GM12875 (cell line): ENCODE results near the gene KLF18.

ENCODE experiments used
- H3K4me3 ChIP-seq: one replicate; pipeline ENCODE4 v1.5.1; 2011; ENCODE audit warnings: low read depth, low read length, control low read depth
- TF ChIP-seq, protein P1 (sequence below): IDR thresholded peaks from 2 replicates; pipeline ENCODE4 v1.5.1; 2011; ENCODE audit warnings: low read depth, mild to moderate bottlenecking, control low read depth, inconsistent platforms, low read length, moderate library complexity, borderline replicate concordance; ENCODE audit not compliant: insufficient read depth

The KLF18 gene

DNA sequence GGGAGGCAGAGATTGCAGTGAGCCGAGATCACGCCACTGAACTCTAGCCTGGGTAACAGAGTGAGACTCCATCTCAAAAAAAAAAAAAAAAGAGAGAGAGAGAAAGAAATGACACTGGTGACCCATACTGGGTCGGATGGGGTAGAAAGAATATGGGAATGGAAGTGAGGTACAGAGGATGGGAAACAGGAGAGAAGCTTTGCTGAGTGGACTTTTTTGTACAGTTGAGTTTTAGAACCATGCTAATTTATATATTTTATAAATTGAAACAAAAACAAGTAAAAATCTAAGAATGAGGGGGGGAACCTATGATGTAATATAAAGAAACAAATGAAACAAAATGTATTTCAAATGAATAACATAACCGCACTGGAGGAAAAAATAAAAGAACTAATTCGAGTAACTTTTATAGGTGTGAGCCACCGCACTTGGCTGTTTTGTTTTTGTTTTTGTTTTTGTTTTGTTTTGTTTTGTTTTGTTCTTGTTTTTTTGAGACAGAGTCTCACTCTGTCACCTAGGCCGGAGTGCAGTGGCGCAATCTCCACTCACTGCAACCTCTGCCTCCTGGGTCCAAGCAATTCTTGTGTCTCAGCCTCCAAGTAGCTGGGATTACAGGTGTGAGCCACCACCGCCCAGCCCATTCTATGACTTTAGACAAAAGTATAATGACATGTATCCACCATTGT, 41.1 kb downstream of the KLF18 start:
- H3K4me3 ChIP-seq: no peak overlapping the region
- TF ChIP-seq, protein P1, sequence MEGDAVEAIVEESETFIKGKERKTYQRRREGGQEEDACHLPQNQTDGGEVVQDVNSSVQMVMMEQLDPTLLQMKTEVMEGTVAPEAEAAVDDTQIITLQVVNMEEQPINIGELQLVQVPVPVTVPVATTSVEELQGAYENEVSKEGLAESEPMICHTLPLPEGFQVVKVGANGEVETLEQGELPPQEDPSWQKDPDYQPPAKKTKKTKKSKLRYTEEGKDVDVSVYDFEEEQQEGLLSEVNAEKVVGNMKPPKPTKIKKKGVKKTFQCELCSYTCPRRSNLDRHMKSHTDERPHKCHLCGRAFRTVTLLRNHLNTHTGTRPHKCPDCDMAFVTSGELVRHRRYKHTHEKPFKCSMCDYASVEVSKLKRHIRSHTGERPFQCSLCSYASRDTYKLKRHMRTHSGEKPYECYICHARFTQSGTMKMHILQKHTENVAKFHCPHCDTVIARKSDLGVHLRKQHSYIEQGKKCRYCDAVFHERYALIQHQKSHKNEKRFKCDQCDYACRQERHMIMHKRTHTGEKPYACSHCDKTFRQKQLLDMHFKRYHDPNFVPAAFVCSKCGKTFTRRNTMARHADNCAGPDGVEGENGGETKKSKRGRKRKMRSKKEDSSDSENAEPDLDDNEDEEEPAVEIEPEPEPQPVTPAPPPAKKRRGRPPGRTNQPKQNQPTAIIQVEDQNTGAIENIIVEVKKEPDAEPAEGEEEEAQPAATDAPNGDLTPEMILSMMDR: no peak

DNA sequence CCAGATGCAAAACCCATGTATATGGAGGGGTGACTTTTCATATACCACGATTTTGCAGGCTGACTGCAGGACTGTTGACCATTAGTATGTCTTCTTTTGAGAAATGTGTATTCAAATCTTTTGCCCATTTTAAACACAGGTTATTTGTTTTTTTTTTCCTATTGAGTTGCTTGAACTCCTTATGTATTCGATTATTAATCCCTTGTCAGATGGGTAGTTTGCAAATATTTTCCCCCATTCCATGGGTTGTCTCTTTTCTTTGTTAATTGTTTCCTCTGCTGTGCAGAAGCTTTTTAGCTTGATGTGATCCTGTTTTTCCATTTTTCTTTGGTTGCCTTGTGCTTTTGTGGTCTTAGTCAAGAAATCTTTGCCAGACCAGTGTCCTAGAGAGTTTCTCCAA, 47.4 kb downstream of the KLF18 start:
- TF ChIP-seq, protein P1: no peak
- H3K4me3 ChIP-seq: no peak overlapping the region

DNA sequence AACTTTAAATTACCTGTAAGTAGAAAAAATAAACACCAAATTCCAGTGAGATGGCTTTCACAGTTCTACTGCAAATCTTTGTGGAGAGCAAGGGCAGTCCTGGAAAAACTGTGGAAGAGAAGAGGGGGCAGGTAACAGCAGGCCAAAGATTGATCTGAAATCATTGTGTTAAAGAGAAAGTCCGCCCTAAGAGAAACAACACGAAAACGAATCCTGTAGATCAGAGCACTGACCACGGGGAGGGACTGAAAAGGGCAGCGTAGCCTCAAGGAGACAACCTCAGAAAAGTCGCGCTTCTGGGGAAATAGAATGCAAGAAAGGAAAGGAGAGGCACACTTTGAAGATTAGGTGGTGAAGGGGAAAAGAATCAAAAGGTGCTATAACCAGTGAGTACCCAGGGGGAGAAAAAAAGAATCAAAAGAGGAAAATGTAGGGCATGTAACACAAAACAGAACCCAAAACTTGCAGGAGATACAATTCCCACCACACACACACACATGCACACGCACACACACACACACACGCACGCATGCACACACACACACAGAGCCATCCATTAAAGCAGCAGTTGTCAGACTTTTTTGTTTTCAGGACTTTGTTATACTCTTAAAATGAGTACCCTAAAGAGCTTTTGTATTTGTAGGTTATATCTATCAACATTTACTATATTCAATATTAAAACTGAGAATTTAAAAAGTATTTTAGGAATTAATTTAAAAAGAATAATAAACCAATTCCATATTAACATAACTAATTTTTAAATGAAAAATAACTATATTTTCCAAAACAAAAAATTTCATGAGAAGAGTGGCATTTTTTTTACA, 50.8 kb downstream of the KLF18 start:
- TF ChIP-seq, protein P1: no peak
- no peak overlapping the region for H3K4me3 ChIP-seq

DNA sequence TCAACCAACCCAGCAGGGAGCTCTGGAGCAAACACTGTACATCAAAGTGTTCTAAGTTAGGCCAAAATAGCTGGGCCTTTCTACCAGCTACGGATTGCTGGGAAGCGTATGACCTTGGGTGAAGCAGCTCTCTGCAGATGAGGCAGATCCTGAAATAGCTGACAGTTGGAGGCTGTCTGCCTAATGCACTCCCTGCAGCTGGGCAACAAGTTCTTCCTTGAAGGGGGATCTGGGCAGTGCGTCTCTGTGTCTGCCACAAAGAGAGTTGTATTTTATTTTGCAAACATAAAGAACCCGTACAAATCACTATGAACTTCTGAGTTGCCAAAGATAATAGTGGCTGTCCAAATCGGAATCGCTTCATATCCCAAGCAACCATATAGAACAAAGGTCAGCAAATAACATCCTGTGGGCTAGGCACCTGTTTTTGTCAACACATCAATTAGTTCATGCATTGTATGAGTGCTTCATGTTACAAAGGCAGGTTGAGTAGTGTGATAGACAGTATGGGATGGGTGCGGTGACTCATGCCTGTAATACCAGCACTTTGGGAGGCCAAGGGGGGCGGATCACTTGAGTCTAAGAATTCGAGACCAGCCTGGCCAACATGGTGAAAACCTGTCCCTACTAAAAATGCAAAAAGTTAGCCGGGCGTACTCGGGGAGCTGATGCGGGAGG, 51.9 kb downstream of the KLF18 start:
- no peak overlapping the region for H3K4me3 ChIP-seq
- TF ChIP-seq, protein P1: no peak
